ENCODE data around the gene HSD17B2.

Gene HSD17B2

GRCh38 chr16:82059161-82059982 lies 24.3 kb downstream of the HSD17B2 start:
- Histone ChIP-seq H3K9ac (ENCODE audit: insufficient read length) (no peak overlapping the region), H3K27ac (no peak overlapping the region), H3K36me3 (ENCODE audit: insufficient read depth, low read length) (no peaks in the 10 kb centered on the region), H3K9me3 (ENCODE audit: low read depth, low read length) (no peaks in the 10 kb centered on the region), H3K4me3 (no peak overlapping the region)
- TF ChIP-seq FOXP2 (optimal IDR thresholded peaks at IDR 0.05; ENCODE audit: control extremely low read depth, extremely low read length, insufficient read depth) (no peak), POLR2AphosphoS5 (IDR thresholded peaks at IDR 0.05; ENCODE audit: borderline replicate concordance, low read depth, low read length) (no peak), EZH2 (IDR thresholded peaks at IDR 0.05) (no peak)
- DNase-seq (ENCODE audit: low read depth, low spot score) = no peak

- Histone ChIP-seq H3K9me3 (ENCODE audit: low read depth, low read length) (no peaks in the 10 kb centered on the region), H3K36me3 (ENCODE audit: insufficient read depth, low read length) (no peaks in the 10 kb centered on the region), H3K27ac (no peak overlapping the region), H3K9ac (ENCODE audit: insufficient read length) (no peak overlapping the region), H3K4me3 (no peak overlapping the region)
- TF ChIP-seq FOXP2 (optimal IDR thresholded peaks at IDR 0.05; ENCODE audit: control extremely low read depth, extremely low read length, insufficient read depth) (no peak), POLR2AphosphoS5 (IDR thresholded peaks at IDR 0.05; ENCODE audit: borderline replicate concordance, low read depth, low read length) (no peak), EZH2 (IDR thresholded peaks at IDR 0.05) (no peak)
- DNase-seq (ENCODE audit: low read depth, low spot score) = no peak
These were observed 24.9 kb downstream of the HSD17B2 start for GRCh38 chr16:82059983-82060421.

GRCh38 chr16:82061861-82062525 lies 26.9 kb downstream of the HSD17B2 start:
- Histone ChIP-seq H3K27ac (no peak overlapping the region), H3K9me3 (ENCODE audit: low read depth, low read length) (no peaks in the 10 kb centered on the region), H3K4me3 (no peak overlapping the region), H3K9ac (ENCODE audit: insufficient read length) (no peak overlapping the region), H3K36me3 (ENCODE audit: insufficient read depth, low read length) (no peaks in the 10 kb centered on the region)
- TF ChIP-seq POLR2AphosphoS5 (IDR thresholded peaks at IDR 0.05; ENCODE audit: borderline replicate concordance, low read depth, low read length) = no peak
- TF ChIP-seq EZH2 (IDR thresholded peaks at IDR 0.05) = no peak
- no peak for TF ChIP-seq FOXP2 (optimal IDR thresholded peaks at IDR 0.05; ENCODE audit: control extremely low read depth, extremely low read length, insufficient read depth)
- no peak for DNase-seq (ENCODE audit: low read depth, low spot score)

- H3K9ac ChIP-seq (ENCODE audit: insufficient read length) = no peak overlapping the region
- no peaks in the 10 kb centered on the region for H3K36me3 ChIP-seq (ENCODE audit: insufficient read depth, low read length)
- H3K27ac ChIP-seq = no peak overlapping the region
- DNase-seq (ENCODE audit: low read depth, low spot score) = no peak
- no peak overlapping the region for H3K4me3 ChIP-seq
- no peaks in the 10 kb centered on the region for H3K9me3 ChIP-seq (ENCODE audit: low read depth, low read length)
- TF ChIP-seq POLR2AphosphoS5 (IDR thresholded peaks at IDR 0.05; ENCODE audit: borderline replicate concordance, low read depth, low read length) (no peak), FOXP2 (optimal IDR thresholded peaks at IDR 0.05; ENCODE audit: control extremely low read depth, extremely low read length, insufficient read depth) (no peak), EZH2 (IDR thresholded peaks at IDR 0.05) (no peak)
These were observed 27.6 kb downstream of the HSD17B2 start for GRCh38 chr16:82062645-82063058.

GRCh38 chr16:82063456-82064082 lies 28.5 kb downstream of the HSD17B2 start:
- H3K9me3 ChIP-seq (ENCODE audit: low read depth, low read length) = no peaks in the 10 kb centered on the region
- no peak for DNase-seq (ENCODE audit: low read depth, low spot score)
- H3K36me3 ChIP-seq (ENCODE audit: insufficient read depth, low read length) = peaks cover 4% of the 10 kb centered on the region; the same call in 1 of the 2 replicates
- H3K27ac ChIP-seq = no peak overlapping the region
- no peak overlapping the region for H3K9ac ChIP-seq (ENCODE audit: insufficient read length)
- TF ChIP-seq EZH2 (IDR thresholded peaks at IDR 0.05) = no peak
- TF ChIP-seq POLR2AphosphoS5 (IDR thresholded peaks at IDR 0.05; ENCODE audit: borderline replicate concordance, low read depth, low read length) = no peak
- no peak for TF ChIP-seq FOXP2 (optimal IDR thresholded peaks at IDR 0.05; ENCODE audit: control extremely low read depth, extremely low read length, insufficient read depth)
- no peak overlapping the region for H3K4me3 ChIP-seq

- no peak for DNase-seq (ENCODE audit: low read depth, low spot score)
- TF ChIP-seq POLR2AphosphoS5 (IDR thresholded peaks at IDR 0.05; ENCODE audit: borderline replicate concordance, low read depth, low read length) (no peak), EZH2 (IDR thresholded peaks at IDR 0.05) (no peak), FOXP2 (optimal IDR thresholded peaks at IDR 0.05; ENCODE audit: control extremely low read depth, extremely low read length, insufficient read depth) (no peak)
- H3K4me3 ChIP-seq = no peak overlapping the region
- H3K9ac ChIP-seq (ENCODE audit: insufficient read length) = no peak overlapping the region
- no peak overlapping the region for H3K27ac ChIP-seq
- H3K36me3 ChIP-seq (ENCODE audit: insufficient read depth, low read length) = peaks cover 16% of the 10 kb centered on the region; the same call in 1 of the 2 replicates
- H3K9me3 ChIP-seq (ENCODE audit: low read depth, low read length) = no peaks in the 10 kb centered on the region
These were observed 32.2 kb downstream of the HSD17B2 start for GRCh38 chr16:82067042-82067803.

GRCh38 chr16:82067804-82068325 lies 32.8 kb downstream of the HSD17B2 start:
- Histone ChIP-seq H3K9ac (ENCODE audit: insufficient read length) (no peak overlapping the region), H3K4me3 (no peak overlapping the region), H3K36me3 (ENCODE audit: insufficient read depth, low read length) (peaks cover 16% of the 10 kb centered on the region; the same call in 1 of the 2 replicates), H3K27ac (no peak overlapping the region), H3K9me3 (ENCODE audit: low read depth, low read length) (no peaks in the 10 kb centered on the region)
- no peak for DNase-seq (ENCODE audit: low read depth, low spot score)
- no peak for TF ChIP-seq EZH2 (IDR thresholded peaks at IDR 0.05)
- TF ChIP-seq POLR2AphosphoS5 (IDR thresholded peaks at IDR 0.05; ENCODE audit: borderline replicate concordance, low read depth, low read length) = no peak
- TF ChIP-seq FOXP2 (optimal IDR thresholded peaks at IDR 0.05; ENCODE audit: control extremely low read depth, extremely low read length, insufficient read depth) = no peak

Measured in SK-N-MC (cell line).